A673 (cell line): ENCODE measurements around the gene ARMH1. TPM values are rescaled to one million over a fixed set of nuclear protein-coding genes. Genes with fewer than 3 reads are reported as not detected.

Experiments
- BruUV-seq: library from RNA; stranded (reverse); fragments of 400-500 nt; replicated peaks from 2 replicates; lab custom pipeline; 2021; lab: Mats Ljungman, UMichigan
- CTCF ChIA-PET: fragments of 300-600 bp; sonication (Branson Sonifier 250); formaldehyde crosslinking; loops from one replicate; lab custom pipeline; 2022; ENCODE audit warnings: antibody characterized with exemption; lab: Charles Lee
- POLR2A ChIA-PET: fragments of 300-600 bp; sonication (Branson Sonifier 250); formaldehyde crosslinking; loops from one replicate; lab custom pipeline; 2022; ENCODE audit warnings: antibody characterized with exemption; ENCODE audit not compliant: low non-redundant PET; lab: Charles Lee
- DNase-seq: peaks from one replicate; pipeline ENCODE4 v3.0.0-alpha.2; 2015; ENCODE audit warnings: low spot score
- H3K27ac ChIP-seq: fragments of 200-600 bp; sonication (generic); 2 replicates; pipeline ENCODE4 v1.5.1; 2016; ENCODE audit warnings: mixed run types, low read depth, mild to moderate bottlenecking, mixed read lengths, antibody characterized with exemption, low read length; ENCODE audit not compliant: poor library complexity, severe bottlenecking
- H3K27me3 ChIP-seq: fragments of 200-600 bp; sonication (generic); replicated peaks from 2 replicates; pipeline ENCODE4 v1.6.1; 2017; ENCODE audit warnings: mixed run types, low read depth, mild to moderate bottlenecking, mixed read lengths, antibody characterized with exemption, low read length; ENCODE audit not compliant: insufficient read depth, poor library complexity
- H3K36me3 ChIP-seq: fragments of 200-600 bp; sonication (generic); 2 replicates; pipeline ENCODE4 v1.6.1; 2016; ENCODE audit warnings: mixed run types, mild to moderate bottlenecking, mixed read lengths, antibody characterized with exemption, low read length; ENCODE audit not compliant: insufficient read depth, poor library complexity, severe bottlenecking
- H3K4me1 ChIP-seq: fragments of 200-600 bp; sonication (generic); 2 replicates; pipeline ENCODE4 v1.6.1; 2017; ENCODE audit warnings: mixed run types, mild to moderate bottlenecking, mixed read lengths, antibody characterized with exemption, low read length; ENCODE audit not compliant: insufficient read depth, poor library complexity, severe bottlenecking
- H3K4me3 ChIP-seq: fragments of 200-600 bp; sonication (generic); 2 replicates; pipeline ENCODE4 v1.5.1; 2016; ENCODE audit warnings: low read depth, mixed run types, mild to moderate bottlenecking, mixed read lengths, low read length; ENCODE audit not compliant: poor library complexity, severe bottlenecking
- H3K9me3 ChIP-seq: fragments of 200-600 bp; sonication (generic); 2 replicates; pipeline ENCODE4 v1.6.1; 2016; ENCODE audit warnings: mixed run types, low read depth, mild to moderate bottlenecking, mixed read lengths, antibody characterized with exemption, low read length; ENCODE audit not compliant: poor library complexity, severe bottlenecking
- EZH2 ChIP-seq: fragments of 200-600 bp; sonication (generic); IDR thresholded peaks from 2 replicates; pipeline ENCODE4 v1.6.1; 2017; ENCODE audit warnings: borderline replicate concordance, low read depth, mild to moderate bottlenecking, mixed read lengths, antibody characterized with exemption, low read length; ENCODE audit not compliant: poor library complexity, severe bottlenecking
- intact Hi-C: fragments of 100-400 bp; cut with micrococcal nuclease; formaldehyde crosslinking; loops from one replicate; pipeline ENCODE4 v1.10.0; 2022; ENCODE audit not compliant: unreplicated experiment
- total RNA-seq: library from RNA; stranded (reverse); gene quantifications from 2 replicates; pipeline ENCODE4 v1.2.3, GENCODE V29; 2021
- TF ChIP-seq, protein P1 (sequence below): fragments of 300-800, 200-600 bp; sonication (generic); conservative IDR thresholded peaks from 2 replicates; pipeline ENCODE4 v1.5.1; 2017; ENCODE audit warnings: low read depth, mild to moderate bottlenecking, antibody characterized with exemption, low read length, moderate library complexity, mixed read lengths

The ARMH1 gene
- total RNA-seq, 1 experiment from 2014 or later: 0.26 TPM

- no peak for DNase-seq
- Histone ChIP-seq H3K27me3 (no peaks in the 10 kb centered on the region), H3K4me1 (peaks cover 2% of the 10 kb centered on the region), H3K27ac (no peak overlapping the region), H3K36me3 (no peaks in the 10 kb centered on the region), H3K4me3 (no peak overlapping the region), H3K9me3 (no peaks in the 10 kb centered on the region)
- no TSS peak for BruUV-seq
- ChIA-PET POLR2A (interaction anchor here (0.7 kb wide), 1 partner anchor 29 kb away, joined by 4 read pairs; no protein-coding TSS in a partner anchor), CTCF (no interaction called here)
- intact Hi-C loops: no loop called here
- TF ChIP-seq, protein P1, sequence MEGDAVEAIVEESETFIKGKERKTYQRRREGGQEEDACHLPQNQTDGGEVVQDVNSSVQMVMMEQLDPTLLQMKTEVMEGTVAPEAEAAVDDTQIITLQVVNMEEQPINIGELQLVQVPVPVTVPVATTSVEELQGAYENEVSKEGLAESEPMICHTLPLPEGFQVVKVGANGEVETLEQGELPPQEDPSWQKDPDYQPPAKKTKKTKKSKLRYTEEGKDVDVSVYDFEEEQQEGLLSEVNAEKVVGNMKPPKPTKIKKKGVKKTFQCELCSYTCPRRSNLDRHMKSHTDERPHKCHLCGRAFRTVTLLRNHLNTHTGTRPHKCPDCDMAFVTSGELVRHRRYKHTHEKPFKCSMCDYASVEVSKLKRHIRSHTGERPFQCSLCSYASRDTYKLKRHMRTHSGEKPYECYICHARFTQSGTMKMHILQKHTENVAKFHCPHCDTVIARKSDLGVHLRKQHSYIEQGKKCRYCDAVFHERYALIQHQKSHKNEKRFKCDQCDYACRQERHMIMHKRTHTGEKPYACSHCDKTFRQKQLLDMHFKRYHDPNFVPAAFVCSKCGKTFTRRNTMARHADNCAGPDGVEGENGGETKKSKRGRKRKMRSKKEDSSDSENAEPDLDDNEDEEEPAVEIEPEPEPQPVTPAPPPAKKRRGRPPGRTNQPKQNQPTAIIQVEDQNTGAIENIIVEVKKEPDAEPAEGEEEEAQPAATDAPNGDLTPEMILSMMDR: no peak
- TF ChIP-seq EZH2: no peak
Measured at GRCh38 chr1:44684525-44684924, 10.0 kb downstream of the ARMH1 start.

GRCh38 chr1:44685218-44685617 lies 10.7 kb downstream of the ARMH1 start:
- ChIA-PET CTCF (no interaction called here), POLR2A (interaction anchor here (0.7 kb wide), 1 partner anchor 28 kb away, joined by 4 read pairs; no protein-coding TSS in a partner anchor)
- no TSS peak for BruUV-seq
- H3K4me3 ChIP-seq: no peak overlapping the region
- no peak overlapping the region for H3K27ac ChIP-seq
- no peak for TF ChIP-seq EZH2
- TF ChIP-seq, protein P1: no peak
- H3K27me3 ChIP-seq: no peaks in the 10 kb centered on the region
- H3K4me1 ChIP-seq: peaks cover 4% of the 10 kb centered on the region
- no peaks in the 10 kb centered on the region for H3K36me3 ChIP-seq
- DNase-seq: no peak
- intact Hi-C loops: no loop called here
- no peaks in the 10 kb centered on the region for H3K9me3 ChIP-seq

DNA sequence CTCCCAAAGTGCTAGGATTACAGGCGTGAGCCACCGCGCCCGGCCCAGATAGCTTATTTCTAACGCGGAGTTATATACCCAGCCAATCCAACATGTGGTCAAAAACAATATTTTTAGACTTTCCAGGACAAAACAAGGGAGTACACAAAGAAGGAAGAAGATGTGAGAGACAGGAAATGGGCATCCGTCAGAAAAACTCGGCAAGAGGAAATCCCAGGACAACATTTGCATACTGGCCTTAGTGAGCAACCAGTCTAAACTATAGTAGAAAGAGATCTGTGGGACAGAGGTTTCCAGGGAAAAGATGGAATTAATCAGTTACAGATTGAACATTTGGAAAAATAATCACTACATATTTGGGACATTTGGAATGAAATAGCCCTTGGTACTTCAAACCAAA lies 11.4 kb downstream of the ARMH1 start:
- TF ChIP-seq EZH2: no peak
- TF ChIP-seq, protein P1: no peak
- ChIA-PET POLR2A (no interaction called here), CTCF (no interaction called here)
- H3K27me3 ChIP-seq: no peaks in the 10 kb centered on the region
- H3K4me1 ChIP-seq: peaks cover 4% of the 10 kb centered on the region
- no peaks in the 10 kb centered on the region for H3K9me3 ChIP-seq
- BruUV-seq: no TSS peak
- no peak overlapping the region for H3K27ac ChIP-seq
- intact Hi-C loops: no loop called here
- H3K4me3 ChIP-seq: no peak overlapping the region
- H3K36me3 ChIP-seq: no peaks in the 10 kb centered on the region
- DNase-seq: no peak
